HepG2 (cell line): ENCODE data around the gene GPR176. TPM values are rescaled to one million over a fixed set of nuclear protein-coding genes. Genes with fewer than 3 reads are reported as not detected.

ENCODE experiments used
- ATAC-seq: fragments of 200-7000 bp; cut with Tn5 transposase; 3 replicates; pipeline ENCODE4 v1.9.1; 2020; ENCODE audit warnings: mild to moderate bottlenecking, moderate library complexity
- BruUV-seq: library from RNA; stranded (reverse); fragments of 400-500 nt; replicated peaks from 2 replicates; lab custom pipeline; 2021; lab: Mats Ljungman, UMichigan
- CTCF ChIA-PET: fragments of 300-600 bp; formaldehyde crosslinking; extraction: SDS; loops from one replicate; lab custom pipeline; 2021; ENCODE audit warnings: low total read pairs, inconsistent platforms, low intra/inter-chr PET ratio; lab: Yijun Ruan, JAX
- POLR2A ChIA-PET: fragments of 350-600 bp; sonication (Branson Sonifier 250); formaldehyde crosslinking; loops from one replicate; lab custom pipeline; 2020; ENCODE audit warnings: antibody characterized with exemption, inconsistent platforms; lab: Yijun Ruan, JAX
- DNase-seq: peaks from one replicate; pipeline ENCODE4 v3.0.0-alpha.2; 2015; ENCODE audit warnings: low spot score
- FAIRE-seq: peaks from 3 replicates; lab custom pipeline; 2011; peaks lifted over from hg19 to GRCh38; lab: Jason Lieb, UNC
- H2AFZ ChIP-seq: one replicate; pipeline ENCODE4 v1.6.1; 2011; ENCODE audit warnings: low read length, inconsistent platforms
- H3K27ac ChIP-seq: fragments of 300-600 bp; 3 replicates; pipeline ENCODE4 v1.8.0; 2011; ENCODE audit warnings: mixed run types, mild to moderate bottlenecking, mixed read lengths, low read length, inconsistent platforms; ENCODE audit not compliant: insufficient read depth; ENCODE audit errors: extremely low read length
- H3K27me3 ChIP-seq, 2 experiments: fragments of 200-600 bp in 1 of 2; 2 replicates in 1 of 2; 3 replicates in 1 of 2; pipeline versions ENCODE4 v1.6.0 to v1.8.0; 2011; ENCODE audit warnings: low read length in 2 of 2, mild to moderate bottlenecking in 2 of 2, moderate library complexity in 2 of 2, inconsistent platforms in 1 of 2; ENCODE audit not compliant: insufficient read depth in 2 of 2, control insufficient read depth in 1 of 2
- H3K36me3 ChIP-seq, 2 experiments: fragments of 200-600 bp in 1 of 2; replicated peaks in 1 of 2; 2 replicates in 1 of 2; 3 replicates in 1 of 2; pipeline versions ENCODE4 v1.5.1 to v1.8.0; 2011; ENCODE audit warnings: low read length in 2 of 2, inconsistent platforms in 1 of 2; ENCODE audit not compliant: insufficient read depth in 2 of 2, control insufficient read depth in 1 of 2
- H3K4me1 ChIP-seq: 2 replicates; pipeline ENCODE4 v1.5.1; 2012; ENCODE audit warnings: low read length, inconsistent platforms; ENCODE audit not compliant: insufficient read depth
- H3K4me2 ChIP-seq: 2 replicates; pipeline ENCODE4 v1.6.0; 2011; ENCODE audit warnings: low read depth, low read length, inconsistent platforms
- H3K4me3 ChIP-seq, 3 experiments: fragments of 200-600 bp in 1 of 3; sonication (generic), shearing (Covaris generic) in 1 of 3; replicated peaks in 1 of 3; 2 replicates each; pipeline ENCODE4 v1.5.1; 2011 to 2016; ENCODE audit warnings: low read length in 3 of 3, inconsistent platforms in 2 of 3, low read depth in 2 of 3, mild to moderate bottlenecking in 2 of 3, control low read depth in 1 of 3, mixed read lengths in 1 of 3; ENCODE audit not compliant: insufficient read depth in 1 of 3
- H3K79me2 ChIP-seq: one replicate; pipeline ENCODE4 v1.6.1; 2011; ENCODE audit warnings: low read length, inconsistent platforms; ENCODE audit not compliant: insufficient read depth
- H3K9ac ChIP-seq: 2 replicates; pipeline ENCODE4 v1.6.0; 2011; ENCODE audit warnings: mild to moderate bottlenecking, low read depth, low read length, inconsistent platforms; ENCODE audit not compliant: insufficient read depth
- H3K9me3 ChIP-seq: 2 replicates; pipeline ENCODE4 v1.5.1; 2012; ENCODE audit warnings: mild to moderate bottlenecking, low read length
- H4K20me1 ChIP-seq: 2 replicates; pipeline ENCODE4 v1.6.0; 2011; ENCODE audit warnings: inconsistent platforms, mild to moderate bottlenecking, low read length, moderate library complexity; ENCODE audit not compliant: insufficient read depth
- BRF2 ChIP-seq: sonication (generic); formaldehyde crosslinking; IDR thresholded peaks from 2 replicates; pipeline ENCODE4 v1.8.1; 2022; ENCODE audit warnings: mild to moderate bottlenecking, missing genetic modification reagents
- CREM ChIP-seq, 2 experiments: sonication (generic) in 1 of 2; formaldehyde crosslinking in 1 of 2; IDR thresholded peaks; 2 replicates each; pipeline versions ENCODE4 v1.4.0 to v1.6.1; 2016 to 2020; ENCODE audit warnings: antibody characterized with exemption in 1 of 2, mild to moderate bottlenecking in 1 of 2, missing genetic modification reagents in 1 of 2
- ELF4 ChIP-seq: sonication (generic); formaldehyde crosslinking; IDR thresholded peaks from 2 replicates; pipeline ENCODE4 v1.5.0; 2020; ENCODE audit warnings: missing genetic modification reagents, mild to moderate bottlenecking, moderate library complexity, borderline replicate concordance
- FOXP1 ChIP-seq, 2 experiments: fragments of 450-650 bp in 1 of 2; IDR thresholded peaks; 2 replicates each; pipeline ENCODE4 v1.6.1; 2017 to 2018; ENCODE audit warnings: antibody characterized with exemption in 1 of 2
- MXD3 ChIP-seq: IDR thresholded peaks from 2 replicates; pipeline ENCODE4 v1.6.1; 2016; ENCODE audit warnings: mild to moderate bottlenecking, missing biosample characterization, missing genetic modification reagents
- TERF1 ChIP-seq: sonication (generic); formaldehyde crosslinking; IDR thresholded peaks from 2 replicates; pipeline ENCODE4 v1.8.0; 2022; ENCODE audit warnings: mild to moderate bottlenecking, missing genetic modification reagents, moderate library complexity
- ZNF431 ChIP-seq: sonication (generic); formaldehyde crosslinking; IDR thresholded peaks from 2 replicates; pipeline ENCODE4 v1.9.0; 2022; ENCODE audit warnings: missing genetic modification reagents, low read depth, mild to moderate bottlenecking, borderline replicate concordance
- ZNF670 ChIP-seq: sonication (generic); formaldehyde crosslinking; IDR thresholded peaks from 2 replicates; pipeline ENCODE4 v1.8.0; 2022; ENCODE audit warnings: mild to moderate bottlenecking, missing genetic modification reagents, borderline replicate concordance
- ZNF839 ChIP-seq: sonication (generic); formaldehyde crosslinking; IDR thresholded peaks from 2 replicates; pipeline ENCODE4 v1.4.0; 2020; ENCODE audit warnings: missing genetic modification reagents, mild to moderate bottlenecking, borderline replicate concordance
- WGBS: methylation state at CpG from one replicate; pipeline ENCODE4 v1.1.6; 2017; ENCODE audit warnings: low lambda C conversion rate; 5-methylcytosine and 5-hydroxymethylcytosine counted together
- in situ Hi-C: cut with HindIII; loops from 2 replicates; pipeline ENCODE4 v1.10.0; 2017; ENCODE audit warnings: low pct_unique_long_range_greater_than_20kb; ENCODE audit not compliant: extremely low pct_ligation_motif_present
- intact Hi-C: fragments of 100-400 bp; cut with micrococcal nuclease; formaldehyde crosslinking; loops from one replicate; pipeline ENCODE4 v1.10.0; 2022; ENCODE audit not compliant: unreplicated experiment
- polyA plus RNA-seq, 8 experiments: library from polyadenylated mRNA; depleted of rRNA in 3 of 8; stranded (reverse) in 7 of 8; unstranded in 1 of 8; fragments of >200 nt; fragmentation: Illumina TruSeq in 4 of 8; extraction: Trizol in 4 of 8; gene quantifications; 2 replicates each; pipeline versions ENCODE4 v1.2.1 to v1.2.3, GENCODE V29; 2011 to 2016; ENCODE audit warnings: low read depth in 4 of 8, missing spikeins in 1 of 8, mixed read lengths in 1 of 8; ENCODE audit not compliant: insufficient read depth in 1 of 8
- total RNA-seq, 5 experiments: library from RNA; depleted of rRNA; stranded (reverse); fragments of >200 nt; fragmentation: Illumina TruSeq; extraction: Trizol; gene quantifications; 2 replicates each; pipeline ENCODE4 v1.2.3, GENCODE V29; 2016; ENCODE audit warnings: low read depth in 1 of 5

The GPR176 gene
- total and polyA plus RNA-seq, 2 of the 13 experiments (the other 11 are each of a cell fraction or from before 2014, with no cell fraction given) = 0.11 to 0.20 TPM

GRCh38 chr15:39808909-39809308 lies 111.2 kb downstream of the GPR176 start:
- H3K27ac ChIP-seq = no peak overlapping the region
- no TSS peak for BruUV-seq
- no peak overlapping the region for H2AFZ ChIP-seq
- no peak for FAIRE-seq
- no peak overlapping the region for H3K9ac ChIP-seq
- no peak overlapping the region for H3K4me3 ChIP-seq
- 0 out of 5 replicates have a peak, but pooled peaks cover 0 to 4% of the 10 kb centered on the region in 2 experiments for H3K27me3 ChIP-seq
- WGBS = 6% methylated on average over 3 of the region's 3 CpGs
- no peaks in the 10 kb centered on the region for H4K20me1 ChIP-seq
- intact Hi-C loops = no loop called here
- no peak overlapping the region for H3K4me2 ChIP-seq
- TF ChIP-seq ELF4 (CRISPR knock-in tag) (no peak), TERF1 (CRISPR knock-in tag) (no peak), ZNF670 (CRISPR knock-in tag) (no peak), FOXP1 (IDR thresholded peaks at IDR 0.05) (no peak), FOXP1 (CRISPR knock-in tag; IDR thresholded peaks at IDR 0.05) (no peak), ZNF431 (no peak), MXD3 (CRISPR knock-in tag) (no peak), CREM (IDR thresholded peaks at IDR 0.05) (no peak), CREM (CRISPR knock-in tag; IDR thresholded peaks at IDR 0.05) (no peak), BRF2 (CRISPR knock-in tag) (no peak), ZNF839 (CRISPR knock-in tag) (no peak)
- no peak for ATAC-seq
- H3K4me1 ChIP-seq = no peaks in the 10 kb centered on the region
- POLR2A ChIA-PET = no interaction called here
- H3K36me3 ChIP-seq = no peaks in the 10 kb centered on the region
- in situ Hi-C loops = no loop called here
- CTCF ChIA-PET = no interaction called here
- no peaks in the 10 kb centered on the region for H3K9me3 ChIP-seq
- DNase-seq = no peak
- no peaks in the 10 kb centered on the region for H3K79me2 ChIP-seq
